BLaER1 (cell line): ENCODE results near the gene DCST2.

Experiments
- H3K27ac ChIP-seq: shearing (Covaris generic); formaldehyde crosslinking; 2 replicates; pipeline ENCODE4 v1.8.1; 2022
- H3K27me3 ChIP-seq: shearing (Covaris generic); formaldehyde crosslinking; 2 replicates; pipeline ENCODE4 v1.8.1; 2022
- H3K36me3 ChIP-seq: shearing (Covaris generic); formaldehyde crosslinking; 2 replicates; pipeline ENCODE4 v1.8.1; 2022
- H3K4me1 ChIP-seq: shearing (Covaris generic); formaldehyde crosslinking; 2 replicates; pipeline ENCODE4 v1.8.1; 2022
- H3K4me2 ChIP-seq: shearing (Covaris generic); formaldehyde crosslinking; 2 replicates; pipeline ENCODE4 v1.8.1; 2022
- H3K4me3 ChIP-seq: shearing (Covaris generic); formaldehyde crosslinking; 2 replicates; pipeline ENCODE4 v1.8.1; 2022
- H3K9ac ChIP-seq: shearing (Covaris generic); formaldehyde crosslinking; 2 replicates; pipeline ENCODE4 v1.8.1; 2022
- H3K9me3 ChIP-seq: shearing (Covaris generic); formaldehyde crosslinking; 2 replicates; pipeline ENCODE4 v1.8.1; 2022
- H4K20me1 ChIP-seq: shearing (Covaris generic); formaldehyde crosslinking; 2 replicates; pipeline ENCODE4 v1.8.1; 2022
- Cebpa-rat ChIP-seq: shearing (Covaris generic); IDR thresholded peaks from 2 replicates; pipeline ENCODE4 v1.8.1; 2022

Gene DCST2

GRCh38 chr1:155018617-155019348 is 14.8 kb downstream of the DCST2 start:
- peak overlapping the region; percentile 13; the same call in 1 of the 2 replicates for H3K27ac ChIP-seq
- peak overlapping the region; percentile 95 for H3K4me2 ChIP-seq
- H3K4me1 ChIP-seq = peaks cover 72% of the 10 kb centered on the region
- peaks cover 33% of the 10 kb centered on the region for H3K36me3 ChIP-seq
- H3K9ac ChIP-seq = peak overlapping the region; percentile 63; the same call in 1 of the 2 replicates
- TF ChIP-seq Cebpa-rat = no peak
- H3K27me3 ChIP-seq = no peaks in the 10 kb centered on the region
- no peaks in the 10 kb centered on the region for H3K9me3 ChIP-seq
- H3K4me3 ChIP-seq = no peak overlapping the region
- H4K20me1 ChIP-seq = peaks cover 31% of the 10 kb centered on the region; the same call in 1 of the 2 replicates

GRCh38 chr1:155017946-155018316 is 15.7 kb downstream of the DCST2 start:
- TF ChIP-seq Cebpa-rat = no peak
- peaks cover 34% of the 10 kb centered on the region for H3K36me3 ChIP-seq
- H3K27ac ChIP-seq = peak overlapping the region; percentile 71
- no peaks in the 10 kb centered on the region for H3K27me3 ChIP-seq
- peak overlapping the region; percentile 63 for H3K4me3 ChIP-seq
- peak overlapping the region; percentile 95 for H3K4me2 ChIP-seq
- peaks cover 75% of the 10 kb centered on the region for H3K4me1 ChIP-seq
- no peaks in the 10 kb centered on the region for H3K9me3 ChIP-seq
- H4K20me1 ChIP-seq = peaks cover 36% of the 10 kb centered on the region; the same call in 1 of the 2 replicates
- H3K9ac ChIP-seq = peak overlapping the region; percentile 63

DNA sequence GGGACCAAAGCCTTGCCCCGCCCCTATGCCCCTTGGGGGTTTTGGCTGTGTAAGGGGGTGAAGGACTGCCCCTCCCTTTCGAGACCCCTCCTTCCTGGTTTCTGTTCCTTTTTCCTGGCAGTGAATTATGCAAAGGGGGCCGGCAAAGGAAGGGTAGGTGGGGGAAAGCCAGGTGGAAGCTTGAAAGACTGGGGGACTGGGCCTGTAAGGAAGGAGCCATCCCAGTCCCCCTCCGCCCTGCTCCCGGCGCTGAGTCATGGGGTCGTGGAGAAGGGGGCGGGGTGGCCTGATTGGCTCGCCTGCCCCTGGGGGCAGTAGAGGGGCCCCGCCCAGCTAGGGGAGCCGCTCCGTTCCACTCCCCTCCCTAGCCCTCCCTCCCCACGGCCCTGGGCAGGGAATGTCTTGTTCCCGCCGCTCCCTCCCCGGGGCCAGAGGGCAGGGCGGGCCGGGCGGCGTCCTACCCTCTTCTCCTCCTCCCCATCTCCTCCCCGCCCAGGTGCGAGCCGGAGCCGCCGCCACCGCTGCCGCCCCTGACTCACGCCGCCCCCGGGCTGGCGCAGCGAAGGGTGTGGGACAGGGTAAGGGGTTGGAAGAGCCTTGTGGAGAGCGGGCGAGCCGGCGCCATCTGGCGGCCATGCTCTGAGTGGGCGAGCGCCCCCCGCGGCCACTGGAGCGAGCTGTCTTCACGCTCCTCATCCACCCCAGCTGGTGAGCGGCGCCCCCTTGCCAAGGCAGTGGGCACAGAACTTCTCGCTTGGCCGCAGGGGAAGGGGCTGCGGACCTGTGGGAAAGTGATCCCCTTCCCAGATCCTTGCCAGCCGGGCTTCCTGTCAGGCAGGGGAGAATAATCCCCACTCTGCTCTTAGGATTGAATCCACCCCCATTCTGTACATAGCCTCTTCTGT is 16.3 kb downstream of the DCST2 start:
- Histone ChIP-seq H3K4me2 (peak overlapping the region; percentile 95), H3K36me3 (peaks cover 34% of the 10 kb centered on the region), H3K4me3 (peak overlapping the region; percentile 63), H4K20me1 (peaks cover 42% of the 10 kb centered on the region; the same call in 1 of the 2 replicates), H3K4me1 (peaks cover 75% of the 10 kb centered on the region), H3K27me3 (no peaks in the 10 kb centered on the region), H3K9me3 (no peaks in the 10 kb centered on the region), H3K27ac (peak overlapping the region; percentile 71), H3K9ac (peak overlapping the region; percentile 63)
- no peak for TF ChIP-seq Cebpa-rat

DNA sequence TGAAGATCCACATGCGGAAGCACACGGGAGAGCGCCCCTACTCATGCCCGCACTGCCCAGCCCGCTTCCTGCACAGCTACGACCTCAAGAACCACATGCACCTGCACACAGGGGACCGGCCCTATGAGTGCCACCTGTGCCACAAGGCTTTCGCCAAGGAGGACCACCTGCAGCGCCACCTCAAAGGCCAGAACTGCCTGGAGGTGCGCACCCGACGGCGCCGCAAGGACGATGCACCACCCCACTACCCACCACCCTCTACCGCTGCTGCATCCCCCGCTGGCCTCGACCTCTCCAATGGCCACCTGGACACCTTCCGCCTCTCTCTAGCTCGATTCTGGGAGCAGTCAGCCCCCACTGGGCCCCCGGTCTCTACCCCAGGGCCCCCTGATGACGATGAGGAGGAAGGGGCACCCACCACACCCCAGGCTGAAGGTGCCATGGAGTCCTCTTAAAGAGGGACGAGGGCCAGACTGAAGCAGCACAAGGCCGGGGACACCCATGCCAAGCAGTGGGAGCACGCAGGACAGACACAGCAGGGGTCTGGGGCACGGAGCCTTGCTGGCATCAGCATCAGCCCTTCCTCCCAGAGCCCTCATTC is 17.2 kb downstream of the DCST2 start:
- Histone ChIP-seq H3K9ac (peak overlapping the region; percentile 63; the same call in 1 of the 2 replicates), H3K4me2 (peak overlapping the region; percentile 95), H3K27ac (peak overlapping the region; percentile 71; the same call in 1 of the 2 replicates), H3K4me1 (peaks cover 84% of the 10 kb centered on the region), H4K20me1 (peaks cover 46% of the 10 kb centered on the region; the same call in 1 of the 2 replicates), H3K4me3 (peak overlapping the region; percentile 63; the same call in 1 of the 2 replicates), H3K36me3 (peaks cover 34% of the 10 kb centered on the region), H3K27me3 (no peaks in the 10 kb centered on the region), H3K9me3 (no peaks in the 10 kb centered on the region)
- TF ChIP-seq Cebpa-rat = no peak

- no peak overlapping the region for H3K9ac ChIP-seq
- peaks cover 91% of the 10 kb centered on the region for H3K4me1 ChIP-seq
- H3K4me2 ChIP-seq = peak overlapping the region; percentile 95
- H3K9me3 ChIP-seq = no peaks in the 10 kb centered on the region
- H3K27ac ChIP-seq = peak overlapping the region; percentile 13
- H3K27me3 ChIP-seq = no peaks in the 10 kb centered on the region
- H3K4me3 ChIP-seq = no peak overlapping the region; the same call in 1 of the 2 replicates
- H4K20me1 ChIP-seq = peaks cover 46% of the 10 kb centered on the region; the same call in 1 of the 2 replicates
- peaks cover 39% of the 10 kb centered on the region for H3K36me3 ChIP-seq
- no peak for TF ChIP-seq Cebpa-rat
Observed at GRCh38 chr1:155015527-155016230, 17.9 kb downstream of the DCST2 start.

GRCh38 chr1:155014709-155015508 is 18.7 kb downstream of the DCST2 start:
- TF ChIP-seq Cebpa-rat = no peak
- H3K27ac ChIP-seq = peak overlapping the region; percentile 31; the same call in 1 of the 2 replicates
- peaks cover 97% of the 10 kb centered on the region for H3K4me1 ChIP-seq
- H3K27me3 ChIP-seq = no peaks in the 10 kb centered on the region
- 0 out of 2 replicates have a peak overlapping the region, but pooled peaks have one; percentile 24 for H3K9ac ChIP-seq
- H3K4me2 ChIP-seq = peak overlapping the region; percentile 95
- no peak overlapping the region for H3K4me3 ChIP-seq
- no peaks in the 10 kb centered on the region for H3K9me3 ChIP-seq
- peaks cover 39% of the 10 kb centered on the region for H3K36me3 ChIP-seq
- peaks cover 46% of the 10 kb centered on the region; the same call in 1 of the 2 replicates for H4K20me1 ChIP-seq

GRCh38 chr1:155013632-155014031 is 19.9 kb downstream of the DCST2 start:
- Histone ChIP-seq H3K27me3 (no peaks in the 10 kb centered on the region), H3K27ac (peak overlapping the region; percentile 31; the same call in 1 of the 2 replicates), H3K9me3 (no peaks in the 10 kb centered on the region), H4K20me1 (peaks cover 46% of the 10 kb centered on the region; the same call in 1 of the 2 replicates), H3K4me1 (peaks cover 97% of the 10 kb centered on the region), H3K36me3 (peaks cover 35% of the 10 kb centered on the region), H3K4me2 (peak overlapping the region; percentile 100), H3K4me3 (no peak overlapping the region), H3K9ac (peak overlapping the region; percentile 24; the same call in 1 of the 2 replicates)
- no peak for TF ChIP-seq Cebpa-rat
